H9 (cell line): ENCODE measurements around the gene CFAP54. TPM values are rescaled to one million over a fixed set of nuclear protein-coding genes. Genes with fewer than 3 reads are reported as not detected.

Experiments used
- DNase-seq: peaks from one replicate; pipeline ENCODE4 v3.0.0-alpha.2; 2017
- H2AFZ ChIP-seq: one replicate; pipeline ENCODE4 v1.6.1; 2013; ENCODE audit warnings: mild to moderate bottlenecking, low read length, control low read depth, moderate library complexity
- H2AK5ac ChIP-seq: 2 replicates; pipeline ENCODE4 v1.6.1; 2013; ENCODE audit warnings: low read length, control low read depth, mixed read lengths; ENCODE audit not compliant: insufficient read length
- H2BK120ac ChIP-seq: one replicate; pipeline ENCODE4 v1.6.1; 2013; ENCODE audit warnings: low read depth, mild to moderate bottlenecking, low read length, control low read depth, inconsistent platforms; ENCODE audit not compliant: poor library complexity, severe bottlenecking
- H2BK12ac ChIP-seq: 2 replicates; pipeline ENCODE4 v1.6.1; 2013; ENCODE audit warnings: low read length, control low read depth, mixed read lengths, low read depth; ENCODE audit not compliant: insufficient read length
- H2BK15ac ChIP-seq: 2 replicates; pipeline ENCODE4 v1.6.1; 2013; ENCODE audit warnings: low read depth, low read length, control low read depth
- H2BK20ac ChIP-seq: one replicate; pipeline ENCODE4 v1.6.1; 2013; ENCODE audit warnings: low read depth, mild to moderate bottlenecking, low read length, control low read depth, inconsistent platforms; ENCODE audit not compliant: poor library complexity, severe bottlenecking
- H2BK5ac ChIP-seq: 2 replicates; pipeline ENCODE4 v1.6.1; 2013; ENCODE audit warnings: low read length, control low read depth, mixed read lengths; ENCODE audit not compliant: insufficient read length
- H3K14ac ChIP-seq: 2 replicates; pipeline ENCODE4 v1.6.1; 2013; ENCODE audit warnings: low read length, control low read depth; ENCODE audit not compliant: insufficient read depth
- H3K18ac ChIP-seq: 2 replicates; pipeline ENCODE4 v1.6.1; 2013; ENCODE audit warnings: low read depth, mild to moderate bottlenecking, mixed read lengths, low read length, control low read depth; ENCODE audit not compliant: insufficient read length
- H3K23ac ChIP-seq: 2 replicates; pipeline ENCODE4 v1.6.1; 2013; ENCODE audit warnings: low read length, control low read depth, mixed read lengths, low read depth; ENCODE audit not compliant: insufficient read length
- H3K23me2 ChIP-seq: 2 replicates; pipeline ENCODE4 v1.6.1; 2013; ENCODE audit warnings: low read depth, mild to moderate bottlenecking, mixed read lengths, low read length, control low read depth; ENCODE audit not compliant: insufficient read length, poor library complexity, severe bottlenecking
- H3K27ac ChIP-seq: 2 replicates; pipeline ENCODE4 v1.5.1; 2013; ENCODE audit warnings: low read length, control low read depth, mixed read lengths, low read depth; ENCODE audit not compliant: insufficient read length
- H3K27me3 ChIP-seq: 2 replicates; pipeline ENCODE4 v1.6.1; 2013; ENCODE audit warnings: low read length, control low read depth, inconsistent platforms; ENCODE audit not compliant: insufficient read depth
- H3K4ac ChIP-seq: 2 replicates; pipeline ENCODE4 v1.6.1; 2013; ENCODE audit warnings: low read depth, mild to moderate bottlenecking, control low read depth, inconsistent platforms, low read length, moderate library complexity
- H3K4me1 ChIP-seq: 2 replicates; pipeline ENCODE4 v1.6.1; 2013; ENCODE audit warnings: low read length, control low read depth, inconsistent platforms; ENCODE audit not compliant: insufficient read depth
- H3K4me2 ChIP-seq: 2 replicates; pipeline ENCODE4 v1.6.1; 2013; ENCODE audit warnings: low read length, control low read depth, mixed read lengths; ENCODE audit not compliant: insufficient read length, insufficient read depth
- H3K56ac ChIP-seq: 2 replicates; pipeline ENCODE4 v1.6.1; 2013; ENCODE audit warnings: low read depth, mild to moderate bottlenecking, mixed read lengths, low read length, control low read depth; ENCODE audit not compliant: insufficient read length
- H3K79me1 ChIP-seq: 2 replicates; pipeline ENCODE4 v1.6.1; 2013; ENCODE audit warnings: low read depth, mild to moderate bottlenecking, moderate library complexity, low read length, control low read depth, inconsistent platforms; ENCODE audit not compliant: insufficient read depth, poor library complexity, severe bottlenecking
- H3K79me2 ChIP-seq: 2 replicates; pipeline ENCODE4 v1.6.1; 2013; ENCODE audit warnings: low read length, control low read depth, inconsistent platforms; ENCODE audit not compliant: insufficient read depth
- H3K9ac ChIP-seq: 2 replicates; pipeline ENCODE4 v1.6.1; 2013; ENCODE audit warnings: low read length, control low read depth, mixed read lengths; ENCODE audit not compliant: insufficient read length; ENCODE audit errors: extremely low read depth
- H3K9me3 ChIP-seq: one replicate; pipeline ENCODE4 v1.6.1; 2013; ENCODE audit warnings: low read depth, low read length, inconsistent platforms; ENCODE audit not compliant: control insufficient read depth
- H3T11ph ChIP-seq: one replicate; pipeline ENCODE4 v1.6.1; 2013; ENCODE audit warnings: mild to moderate bottlenecking, low read length, control low read depth, inconsistent platforms
- H4K20me1 ChIP-seq: one replicate; pipeline ENCODE4 v1.6.1; 2013; ENCODE audit not compliant: control insufficient read depth, insufficient read length, insufficient read depth
- H4K5ac ChIP-seq: 2 replicates; pipeline ENCODE4 v1.6.1; 2013; ENCODE audit warnings: low read depth, mild to moderate bottlenecking, mixed read lengths, low read length, control low read depth; ENCODE audit not compliant: insufficient read length
- H4K8ac ChIP-seq: replicated peaks from 2 replicates; pipeline ENCODE4 v1.6.1; 2013; ENCODE audit warnings: low read length, control low read depth, mixed read lengths, low read depth; ENCODE audit not compliant: insufficient read length
- H4K91ac ChIP-seq: 2 replicates; pipeline ENCODE4 v1.6.1; 2013; ENCODE audit warnings: low read depth, mild to moderate bottlenecking, moderate library complexity, mixed read lengths, low read length, control low read depth; ENCODE audit not compliant: insufficient read length
- H3K27ac Mint-ChIP-seq, 3 experiments: 2 replicates in 2 of 3; 3 replicates in 1 of 3; pipeline ENCODE4 v1.8.0; 2020 to 2021; ENCODE audit warnings: mixed read lengths in 3 of 3, mild to moderate bottlenecking in 1 of 3, moderate library complexity in 1 of 3
- H3K27me3 Mint-ChIP-seq: 2 replicates; pipeline ENCODE4 v1.8.0; 2021; ENCODE audit warnings: low read depth, mild to moderate bottlenecking, moderate library complexity, mixed read lengths
- H3K36me3 Mint-ChIP-seq, 3 experiments: 2 replicates in 2 of 3; 3 replicates in 1 of 3; pipeline ENCODE4 v1.8.0; 2020 to 2021; ENCODE audit warnings: low read depth in 3 of 3, mixed read lengths in 3 of 3; ENCODE audit not compliant: insufficient read depth in 1 of 3
- H3K4me1 Mint-ChIP-seq, 2 experiments: 2 replicates each; pipeline ENCODE4 v1.8.0; 2020; ENCODE audit warnings: mixed read lengths in 2 of 2
- H3K4me3 Mint-ChIP-seq, 2 experiments: 2 replicates in 1 of 2; 3 replicates in 1 of 2; pipeline ENCODE4 v1.8.0; 2020 to 2021; ENCODE audit warnings: mild to moderate bottlenecking in 2 of 2, mixed read lengths in 2 of 2, moderate library complexity in 1 of 2
- H3K9me3 Mint-ChIP-seq, 2 experiments: 2 replicates in 1 of 2; 3 replicates in 1 of 2; pipeline ENCODE4 v1.8.0; 2020; ENCODE audit warnings: mild to moderate bottlenecking in 2 of 2, mixed read lengths in 2 of 2, moderate library complexity in 1 of 2
- WGBS: extraction: QIAGEN DNeasy Blood & Tissue Kit; methylation state at CpG from one replicate; pipeline ENCODE4 v1.1.7; 2013; ENCODE audit warnings: missing lambda C conversion rate, low lambda C conversion rate, mixed read lengths; ENCODE audit not compliant: insufficient read length; ENCODE audit errors: extremely low coverage; 5-methylcytosine and 5-hydroxymethylcytosine counted together
- total RNA-seq: library from RNA; stranded (reverse); gene quantifications from 2 replicates; pipeline ENCODE4 v1.2.1, GENCODE V29; 2021
- TF ChIP-seq, protein P1 (sequence below): fragments of 200-600 bp; sonication (generic); conservative IDR thresholded peaks from 3 replicates; pipeline ENCODE4 v1.8.0; 2021; ENCODE audit warnings: antibody characterized with exemption, mild to moderate bottlenecking

Gene CFAP54
- total RNA-seq, 1 experiment from 2014 or later: 0.24 TPM

- Histone ChIP-seq H3T11ph (no peak overlapping the region), H2BK5ac (no peak overlapping the region), H3K79me2 (no peaks in the 10 kb centered on the region), H2AK5ac (no peak overlapping the region), H2AFZ (no peak overlapping the region), H3K9ac (no peak overlapping the region), H3K23ac (no peak overlapping the region), H3K4ac (no peak overlapping the region), H3K9me3 (no peaks in the 10 kb centered on the region), H4K20me1 (no peaks in the 10 kb centered on the region), H3K14ac (no peak overlapping the region), H2BK15ac (no peak overlapping the region), H3K4me1 (no peaks in the 10 kb centered on the region), H3K4me2 (no peak overlapping the region), H3K79me1 (no peaks in the 10 kb centered on the region), H4K8ac (no peak overlapping the region), H3K27ac (no peak overlapping the region), H3K56ac (no peak overlapping the region), H3K23me2 (no peaks in the 10 kb centered on the region), H3K18ac (no peak overlapping the region), H4K5ac (no peak overlapping the region), H2BK12ac (no peak overlapping the region), H3K27me3 (no peaks in the 10 kb centered on the region), H2BK20ac (no peak overlapping the region), H4K91ac (no peak overlapping the region), H2BK120ac (no peak overlapping the region)
- no CpG with 5 or more reads among the region's 2 CpGs for WGBS
- TF ChIP-seq, protein P1, sequence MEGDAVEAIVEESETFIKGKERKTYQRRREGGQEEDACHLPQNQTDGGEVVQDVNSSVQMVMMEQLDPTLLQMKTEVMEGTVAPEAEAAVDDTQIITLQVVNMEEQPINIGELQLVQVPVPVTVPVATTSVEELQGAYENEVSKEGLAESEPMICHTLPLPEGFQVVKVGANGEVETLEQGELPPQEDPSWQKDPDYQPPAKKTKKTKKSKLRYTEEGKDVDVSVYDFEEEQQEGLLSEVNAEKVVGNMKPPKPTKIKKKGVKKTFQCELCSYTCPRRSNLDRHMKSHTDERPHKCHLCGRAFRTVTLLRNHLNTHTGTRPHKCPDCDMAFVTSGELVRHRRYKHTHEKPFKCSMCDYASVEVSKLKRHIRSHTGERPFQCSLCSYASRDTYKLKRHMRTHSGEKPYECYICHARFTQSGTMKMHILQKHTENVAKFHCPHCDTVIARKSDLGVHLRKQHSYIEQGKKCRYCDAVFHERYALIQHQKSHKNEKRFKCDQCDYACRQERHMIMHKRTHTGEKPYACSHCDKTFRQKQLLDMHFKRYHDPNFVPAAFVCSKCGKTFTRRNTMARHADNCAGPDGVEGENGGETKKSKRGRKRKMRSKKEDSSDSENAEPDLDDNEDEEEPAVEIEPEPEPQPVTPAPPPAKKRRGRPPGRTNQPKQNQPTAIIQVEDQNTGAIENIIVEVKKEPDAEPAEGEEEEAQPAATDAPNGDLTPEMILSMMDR: no peak
- Mint-ChIP-seq H3K4me3 (no peak overlapping the region), H3K27me3 (no peaks in the 10 kb centered on the region), H3K4me1 (peaks cover 2% of the 10 kb centered on the region in 2 experiments; a peak in 2 of 4 replicates), H3K36me3 (no peaks in the 10 kb centered on the region), H3K9me3 (no peaks in the 10 kb centered on the region), H3K27ac (no peak overlapping the region)
- no peak for DNase-seq
Observed at GRCh38 chr12:96548384-96548783, 59.0 kb downstream of the CFAP54 start.
